Mesodermal cell (in vitro differentiated cells): ENCODE measurements around the gene PRR5L.

ENCODE experiments used
- H3K27ac ChIP-seq: 2 replicates; pipeline ENCODE4 v1.7.0; 2013; ENCODE audit warnings: mild to moderate bottlenecking, low read depth, low read length, moderate library complexity; ENCODE audit not compliant: severe bottlenecking
- H3K36me3 ChIP-seq: 2 replicates; pipeline ENCODE4 v1.7.1; 2013; ENCODE audit warnings: mild to moderate bottlenecking, low read length, moderate library complexity; ENCODE audit not compliant: control insufficient read depth, insufficient read depth
- H3K4me1 ChIP-seq: one replicate; pipeline ENCODE4 v1.7.1; 2013; ENCODE audit warnings: mild to moderate bottlenecking, low read length; ENCODE audit not compliant: insufficient read depth, control insufficient read depth, poor library complexity, severe bottlenecking
- H3K4me3 ChIP-seq: 2 replicates; pipeline ENCODE4 v1.7.0; 2013; ENCODE audit warnings: low read length, control low read depth, mild to moderate bottlenecking; ENCODE audit not compliant: insufficient read depth, poor library complexity, severe bottlenecking; ENCODE audit errors: extremely low read depth
- H3K9me3 ChIP-seq: 2 replicates; pipeline ENCODE4 v1.7.1; 2013; ENCODE audit warnings: mild to moderate bottlenecking, low read length, moderate library complexity; ENCODE audit not compliant: control insufficient read depth
- WGBS, 2 experiments: methylation state at CpG; one replicate each; pipeline ENCODE4 v1.1.5; 2013; ENCODE audit warnings: missing lambda C conversion rate in 2 of 2; ENCODE audit not compliant: insufficient coverage in 2 of 2; 5-methylcytosine and 5-hydroxymethylcytosine counted together

PRR5L gene

DNA sequence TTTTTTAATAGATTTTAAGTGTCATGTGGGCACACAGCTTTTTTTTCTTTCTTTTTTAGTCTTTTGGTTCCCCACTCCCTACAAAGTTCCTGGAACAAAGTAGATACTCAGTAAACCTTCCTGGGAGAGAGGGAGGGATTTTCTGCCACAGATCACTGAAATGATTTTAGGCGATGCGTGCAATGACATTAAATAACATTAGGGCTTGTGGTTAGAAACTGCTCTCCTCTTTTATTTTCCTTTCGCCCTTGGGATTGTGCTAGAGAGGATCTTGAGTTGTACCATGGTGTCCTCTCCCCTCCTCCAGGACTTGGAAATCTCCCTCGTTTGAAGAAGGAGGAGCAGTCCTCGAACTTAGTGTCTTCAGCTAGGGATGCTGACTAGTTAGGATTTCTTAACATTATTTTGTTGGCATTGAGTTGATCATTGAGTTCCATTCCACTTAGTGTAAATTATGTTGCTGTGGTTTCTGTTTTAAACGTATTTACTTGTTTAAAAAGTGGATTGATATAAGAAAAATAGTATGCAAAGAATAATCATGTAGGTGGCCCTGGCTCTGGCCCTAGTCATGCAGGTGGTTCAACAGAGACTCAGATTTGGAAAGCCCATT is 125.6 kb downstream of the PRR5L start:
- WGBS, 2 experiments, result 92 to 95% methylated on average over 3 of the region's 6 CpGs
- Histone ChIP-seq H3K36me3 (peaks cover 67% of the 10 kb centered on the region), H3K4me3 (no peak overlapping the region), H3K4me1 (peaks cover 20% of the 10 kb centered on the region), H3K9me3 (no peaks in the 10 kb centered on the region), H3K27ac (peak overlapping the region; percentile 84)

DNA sequence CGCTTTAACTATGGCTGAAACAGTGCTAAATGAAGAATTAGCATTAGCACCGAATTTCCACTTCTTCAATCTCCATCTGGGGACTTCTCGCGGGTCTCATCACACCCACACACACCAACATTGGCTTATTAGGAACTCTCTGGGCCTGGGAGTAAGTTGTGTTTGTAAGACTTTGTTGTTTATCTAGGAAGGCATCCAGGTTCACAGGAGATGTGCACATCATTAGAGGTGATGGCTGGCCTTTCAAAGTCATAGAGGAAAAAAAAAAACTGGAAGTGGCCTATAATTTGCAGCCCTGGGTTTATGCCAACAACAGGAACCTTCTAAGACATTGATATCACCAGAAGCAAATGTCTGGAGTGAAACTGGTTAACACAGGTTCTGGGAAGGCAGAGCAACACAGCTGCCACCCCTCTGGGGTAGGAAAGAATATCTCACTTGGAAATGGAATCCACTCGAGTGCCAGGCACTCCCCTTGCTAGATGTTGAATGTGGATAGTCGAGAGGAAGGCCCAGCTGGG is 129.5 kb downstream of the PRR5L start:
- peaks cover 63% of the 10 kb centered on the region for H3K36me3 ChIP-seq
- no peak overlapping the region for H3K27ac ChIP-seq
- H3K9me3 ChIP-seq, result no peaks in the 10 kb centered on the region
- H3K4me3 ChIP-seq, result no peak overlapping the region
- peaks cover 25% of the 10 kb centered on the region for H3K4me1 ChIP-seq
- 77% methylated on average over 2 of the region's 6 CpGs; no CpG with 5 or more reads in 1 of the 2 experiments for WGBS, 2 experiments

DNA sequence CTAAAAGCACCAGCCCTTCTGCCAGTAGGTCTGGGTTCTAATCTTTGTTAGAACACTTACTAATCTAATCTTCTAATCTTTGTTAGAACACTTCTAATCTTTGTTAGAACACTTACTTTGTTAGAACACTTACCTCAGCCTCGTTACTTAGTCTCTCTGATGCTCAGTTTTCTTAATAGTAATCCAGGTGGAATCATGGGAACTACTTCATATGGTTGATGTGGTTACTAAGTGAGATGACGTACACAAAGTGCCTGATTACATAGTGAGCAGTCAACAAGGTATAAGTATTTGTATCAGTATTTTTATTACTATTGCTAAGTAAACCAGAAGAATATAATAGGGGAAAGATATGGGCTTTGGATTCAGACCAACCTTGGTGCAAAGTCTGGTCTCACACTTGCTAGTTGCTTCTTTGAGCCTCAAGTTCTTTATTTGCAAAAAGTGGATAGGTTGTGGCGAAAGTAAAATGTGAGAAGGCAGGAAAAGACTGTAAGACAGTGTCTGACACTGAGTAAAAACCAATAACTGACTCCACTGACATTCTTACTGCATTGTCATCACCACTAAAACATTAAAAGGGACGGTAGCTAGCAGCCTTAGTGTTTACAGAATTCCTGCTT is 130.2 kb downstream of the PRR5L start:
- no CpG with 5 or more reads among the region's 4 CpGs for WGBS, 2 experiments
- H3K4me3 ChIP-seq, result no peak overlapping the region

DNA sequence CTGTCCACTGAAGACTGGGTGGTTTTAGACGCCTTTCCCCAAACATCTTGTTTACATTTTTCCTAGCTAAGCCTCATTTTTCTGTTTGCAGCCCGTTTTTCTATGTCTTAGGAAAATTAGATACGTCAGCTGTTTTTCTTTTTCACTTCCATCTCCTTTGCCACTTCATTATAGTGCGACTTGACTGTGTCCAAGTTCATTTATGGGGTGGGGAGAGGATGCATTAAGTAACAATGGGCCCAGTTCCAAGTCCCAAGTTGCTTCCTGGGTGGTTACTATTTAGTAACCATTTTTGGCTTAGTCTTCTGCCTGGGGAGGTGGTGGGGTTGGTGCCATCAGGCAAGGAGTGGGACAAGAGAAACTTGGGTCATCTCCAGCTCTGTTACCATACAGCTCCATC is 131.0 kb downstream of the PRR5L start:
- Histone ChIP-seq H3K9me3 (no peaks in the 10 kb centered on the region), H3K4me3 (no peak overlapping the region), H3K36me3 (peaks cover 58% of the 10 kb centered on the region), H3K4me1 (peaks cover 23% of the 10 kb centered on the region), H3K27ac (no peak overlapping the region)
- 89 to 100% methylated on average over 1 to 2 of the region's 4 CpGs for WGBS, 2 experiments

More for the DNA sequence above, 130.2 kb downstream of the PRR5L start:
- peaks cover 25% of the 10 kb centered on the region for H3K4me1 ChIP-seq
- H3K36me3 ChIP-seq, result peaks cover 63% of the 10 kb centered on the region
- H3K9me3 ChIP-seq, result no peaks in the 10 kb centered on the region
- H3K27ac ChIP-seq, result no peak overlapping the region

DNA sequence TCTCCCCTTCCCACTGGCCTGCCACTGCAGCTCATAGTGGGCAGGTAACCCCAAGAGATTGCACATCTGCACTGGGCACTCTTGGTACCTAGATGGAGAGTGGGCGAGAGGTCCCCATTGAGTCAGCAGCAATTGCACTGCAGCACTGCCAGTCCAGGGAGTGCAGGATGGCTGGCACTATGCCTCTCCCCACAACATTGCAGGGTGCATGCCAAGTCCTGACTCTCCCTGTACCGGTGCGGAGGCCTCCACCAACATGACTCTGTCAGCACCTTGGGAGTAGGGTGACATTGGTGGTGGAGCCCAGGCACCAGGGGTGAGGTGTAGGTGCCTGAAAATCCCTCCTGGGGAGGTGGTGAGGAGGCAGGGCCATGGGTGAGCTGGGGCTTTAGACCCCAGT is 131.8 kb downstream of the PRR5L start:
- Histone ChIP-seq H3K27ac (no peak overlapping the region), H3K36me3 (peaks cover 57% of the 10 kb centered on the region), H3K9me3 (no peaks in the 10 kb centered on the region), H3K4me1 (peaks cover 30% of the 10 kb centered on the region), H3K4me3 (no peak overlapping the region)
- 100% methylated on average over 3 of the region's 3 CpGs for WGBS, 2 experiments

DNA sequence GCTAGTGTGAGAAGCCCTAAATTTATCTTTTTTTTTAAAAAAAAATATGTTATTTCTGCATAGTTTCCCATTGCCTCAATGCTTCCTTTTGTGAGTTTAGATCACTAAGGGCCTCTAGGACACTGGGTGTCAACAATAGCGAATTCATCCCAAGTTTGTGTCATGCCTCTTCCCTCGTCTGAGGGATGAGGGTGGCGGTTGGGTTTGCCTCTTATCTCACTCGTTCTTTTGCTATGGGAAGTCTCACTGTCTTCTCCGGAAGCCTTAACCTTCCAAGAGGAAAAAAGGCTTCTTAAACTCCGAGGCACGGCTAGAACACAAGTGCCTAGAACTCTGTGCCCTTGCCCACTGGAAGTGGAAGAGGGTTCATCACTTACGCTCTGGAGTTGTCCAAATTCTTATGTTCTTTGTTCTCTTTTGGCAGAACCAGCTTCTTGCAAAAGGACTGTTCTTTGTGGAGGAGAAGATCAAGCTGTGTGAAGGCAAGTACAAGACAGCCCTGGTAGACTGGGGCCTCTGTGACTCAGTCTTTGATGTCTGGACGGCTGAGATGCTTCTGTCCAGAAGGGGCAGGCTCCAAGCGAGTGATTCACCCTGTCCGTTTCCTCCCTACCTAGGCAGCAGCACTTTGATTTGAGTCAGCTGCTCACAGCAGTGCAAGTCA is 135.5 kb downstream of the PRR5L start:
- no peaks in the 10 kb centered on the region for H3K9me3 ChIP-seq
- WGBS, 2 experiments, result 73 to 82% methylated on average over 8 to 11 of the region's 11 CpGs
- peaks cover 33% of the 10 kb centered on the region for H3K4me1 ChIP-seq
- H3K4me3 ChIP-seq, result no peak overlapping the region
- H3K27ac ChIP-seq, result peak overlapping the region; percentile 90
- peaks cover 65% of the 10 kb centered on the region for H3K36me3 ChIP-seq

DNA sequence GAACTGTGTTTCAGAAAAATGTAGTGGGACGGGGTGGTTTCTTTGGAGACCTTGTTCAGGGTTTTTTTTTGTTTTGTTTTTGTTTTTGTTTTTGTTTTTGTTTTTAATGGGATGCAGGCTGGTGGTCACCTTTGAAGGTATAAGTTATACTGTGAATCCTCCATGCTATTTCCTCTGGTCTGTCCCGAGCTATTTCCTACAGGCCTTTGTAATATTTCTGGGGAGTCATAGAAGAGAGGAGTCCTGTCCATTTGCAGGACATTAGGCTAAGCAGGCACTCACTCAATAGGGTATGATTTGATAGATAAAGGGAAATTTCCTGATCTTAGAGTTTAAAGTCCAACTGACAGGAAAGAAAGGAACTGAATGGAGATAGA is 136.0 kb downstream of the PRR5L start:
- Histone ChIP-seq H3K4me1 (peaks cover 28% of the 10 kb centered on the region), H3K9me3 (no peaks in the 10 kb centered on the region), H3K27ac (peak overlapping the region; percentile 90), H3K4me3 (no peak overlapping the region), H3K36me3 (peaks cover 65% of the 10 kb centered on the region)
- 100% methylated on average over 1 of the region's 2 CpGs for whole genome bisulfite sequencing, 2 experiments

DNA sequence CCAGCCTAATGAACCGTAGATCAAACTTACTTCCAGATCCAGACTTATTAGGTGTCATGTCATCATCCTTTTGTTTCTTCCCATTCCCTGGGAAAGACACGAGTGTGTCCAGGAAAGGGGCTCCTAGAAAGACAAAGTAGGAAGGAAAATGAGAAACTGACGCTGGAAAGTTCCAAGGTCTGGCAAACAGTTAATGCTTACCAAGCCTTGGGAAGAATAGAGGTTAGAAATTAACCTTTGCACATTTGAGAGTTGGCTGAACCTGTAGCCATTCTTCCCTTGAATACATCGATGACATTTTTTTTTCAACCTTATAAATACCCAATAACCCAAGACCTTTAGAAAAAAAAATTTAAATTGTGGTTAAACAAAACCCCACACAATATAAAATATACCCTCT is 136.7 kb downstream of the PRR5L start:
- no peaks in the 10 kb centered on the region for H3K9me3 ChIP-seq
- H3K4me3 ChIP-seq, result no peak overlapping the region
- peaks cover 65% of the 10 kb centered on the region for H3K36me3 ChIP-seq
- WGBS, 2 experiments, result 94 to 100% methylated on average over 3 of the region's 4 CpGs
- peak overlapping the region; percentile 90 for H3K27ac ChIP-seq
- peaks cover 28% of the 10 kb centered on the region for H3K4me1 ChIP-seq

DNA sequence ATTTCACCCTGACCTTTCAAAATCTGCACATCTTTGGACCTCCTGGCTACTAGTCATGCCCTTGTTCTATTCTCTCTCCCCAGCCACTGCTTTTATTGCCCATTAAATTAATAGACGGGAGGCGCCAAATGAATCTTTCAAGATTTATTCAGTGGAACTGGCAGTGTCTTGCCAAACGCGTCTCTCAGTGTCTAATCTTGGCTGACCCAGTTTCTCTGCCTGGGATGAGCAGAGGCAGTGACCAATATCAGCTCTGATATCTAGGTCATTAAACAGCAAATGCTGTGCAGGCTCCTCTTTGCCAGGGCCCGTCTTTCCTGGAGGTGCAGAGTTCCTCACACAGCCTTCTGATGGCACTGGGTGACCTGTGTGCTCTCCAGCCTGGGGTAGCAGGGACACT is 140.0 kb downstream of the PRR5L start:
- WGBS, 2 experiments, result 98% methylated on average over 5 of the region's 5 CpGs
- H3K27ac ChIP-seq, result no peak overlapping the region
- H3K4me3 ChIP-seq, result no peak overlapping the region
- H3K4me1 ChIP-seq, result peaks cover 19% of the 10 kb centered on the region
- H3K9me3 ChIP-seq, result no peaks in the 10 kb centered on the region
- peaks cover 79% of the 10 kb centered on the region for H3K36me3 ChIP-seq

DNA sequence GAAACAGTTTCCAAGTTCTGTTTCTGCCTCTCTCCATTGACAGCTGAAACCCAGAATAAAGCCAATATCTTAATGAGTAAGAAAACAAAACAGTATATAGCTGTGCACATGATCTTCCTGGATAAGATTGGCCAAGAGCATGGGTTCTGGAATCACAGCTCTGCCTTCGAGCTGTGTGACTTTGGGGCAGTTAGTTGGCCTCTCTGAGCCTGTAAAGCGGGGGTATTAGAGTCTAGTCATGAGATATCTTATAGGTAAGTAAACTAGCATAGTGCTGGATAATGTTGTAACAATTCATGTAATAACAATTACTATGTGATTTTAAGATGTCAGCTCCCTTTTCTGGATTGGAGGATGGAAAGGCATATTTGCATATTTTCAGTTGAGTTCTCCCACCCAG is 140.5 kb downstream of the PRR5L start:
- Histone ChIP-seq H3K4me1 (peaks cover 13% of the 10 kb centered on the region), H3K9me3 (no peaks in the 10 kb centered on the region), H3K36me3 (peaks cover 82% of the 10 kb centered on the region), H3K27ac (no peak overlapping the region), H3K4me3 (no peak overlapping the region)
- 100% methylated on average over 1 of the region's 2 CpGs; no CpG with 5 or more reads in 1 of the 2 experiments for WGBS, 2 experiments
